Measurements from ENCODE around the gene TAF11. TPM values are rescaled to one million over a fixed set of nuclear protein-coding genes. Genes with fewer than 3 reads are reported as not detected.

The TAF11 gene
- total RNA-seq, 1 donor from 2014 or later: 20.0 TPM

- no peak for DNase-seq (ENCODE audit: low spot score)
- intact Hi-C loops (cut with DNase I): no loop called here
Measured at GRCh38 chr6:34832942-34833341, 54.9 kb downstream of the TAF11 start.

GRCh38 chr6:34829137-34829536 is 58.7 kb downstream of the TAF11 start:
- intact Hi-C loops (cut with DNase I): no loop called here
- DNase-seq (ENCODE audit: low spot score): no peak

Other genes starting within 250 kb of the TAF11 start
- 104 TPM for gene ILRUN, start 191.3 kb downstream of the TAF11 start, total RNA-seq
- 150 TPM for gene SNRPC, start 130.5 kb downstream of the TAF11 start, total RNA-seq
- 18.1 TPM for gene BLTP3A, start 96.0 kb downstream of the TAF11 start, total RNA-seq
- 29.5 TPM for gene ANKS1A, start 1.2 kb upstream of the TAF11 start, total RNA-seq